Astrocyte (in vitro differentiated cells and primary cell): Measurements from ENCODE around the gene UBR2. TPM values are rescaled to one million over a fixed set of nuclear protein-coding genes. Genes with fewer than 3 reads are reported as not detected.
"Not testable (repeated sequence)": the region's sequence is repeated elsewhere in the genome, so short reads cannot be mapped to it uniquely, and the experiment has no call there.

Experiments
- DNase-seq: peaks from one replicate; pipeline ENCODE4 v3.0.0-alpha.2; 2010; ENCODE audit warnings: low read depth
- FAIRE-seq: peaks from 2 replicates; lab custom pipeline; 2011; peaks lifted over from hg19 to GRCh38; lab: Jason Lieb, UNC
- H2AFZ ChIP-seq: 2 replicates; pipeline ENCODE4 v1.6.0; 2012; ENCODE audit warnings: low read depth, low read length, inconsistent platforms
- H3K27ac ChIP-seq: 2 replicates; pipeline ENCODE4 v1.5.1; 2011; ENCODE audit warnings: low read depth, low read length, inconsistent platforms
- H3K27me3 ChIP-seq: 2 replicates; pipeline ENCODE4 v1.6.0; 2011; ENCODE audit warnings: low read length, inconsistent platforms; ENCODE audit not compliant: insufficient read depth
- H3K36me3 ChIP-seq: 2 replicates; pipeline ENCODE4 v1.5.1; 2011; ENCODE audit warnings: low read length, inconsistent platforms; ENCODE audit not compliant: insufficient read depth
- H3K4me1 ChIP-seq: 2 replicates; pipeline ENCODE4 v1.5.1; 2011; ENCODE audit warnings: low read length, inconsistent platforms; ENCODE audit not compliant: insufficient read depth
- H3K4me2 ChIP-seq: 2 replicates; pipeline ENCODE4 v1.6.0; 2012; ENCODE audit warnings: low read length, inconsistent platforms
- H3K4me3 ChIP-seq: 2 replicates; pipeline ENCODE4 v1.5.1; 2011; ENCODE audit warnings: low read depth, mild to moderate bottlenecking, low read length, inconsistent platforms; ENCODE audit not compliant: insufficient read depth
- H3K79me2 ChIP-seq: 2 replicates; pipeline ENCODE4 v1.6.0; 2012; ENCODE audit warnings: mild to moderate bottlenecking, low read length, inconsistent platforms; ENCODE audit not compliant: insufficient read depth
- H3K9ac ChIP-seq: 2 replicates; pipeline ENCODE4 v1.6.0; 2012; ENCODE audit warnings: mild to moderate bottlenecking, low read length, inconsistent platforms
- H3K9me3 ChIP-seq: 2 replicates; pipeline ENCODE4 v1.5.1; 2012; ENCODE audit warnings: low read depth, mild to moderate bottlenecking, low read length, inconsistent platforms; ENCODE audit not compliant: insufficient read depth
- H4K20me1 ChIP-seq: 2 replicates; pipeline ENCODE4 v1.6.0; 2012; ENCODE audit warnings: low read length, inconsistent platforms; ENCODE audit not compliant: insufficient read depth
- H3K27ac Mint-ChIP-seq: one replicate; pipeline ENCODE4 v1.8.0; 2021; ENCODE audit warnings: mild to moderate bottlenecking, mixed read lengths; ENCODE audit not compliant: unreplicated experiment
- H3K27me3 Mint-ChIP-seq: one replicate; pipeline ENCODE4 v1.8.0; 2021; ENCODE audit warnings: low read depth, mixed read lengths; ENCODE audit not compliant: unreplicated experiment
- H3K36me3 Mint-ChIP-seq: one replicate; pipeline ENCODE4 v1.8.0; 2021; ENCODE audit warnings: low read depth, mixed read lengths; ENCODE audit not compliant: unreplicated experiment
- H3K4me1 Mint-ChIP-seq: one replicate; pipeline ENCODE4 v1.8.0; 2021; ENCODE audit warnings: low read depth, mixed read lengths; ENCODE audit not compliant: unreplicated experiment
- H3K4me3 Mint-ChIP-seq: one replicate; pipeline ENCODE4 v1.8.0; 2021; ENCODE audit warnings: mild to moderate bottlenecking, moderate library complexity, mixed read lengths; ENCODE audit not compliant: unreplicated experiment
- H3K9me3 Mint-ChIP-seq: one replicate; pipeline ENCODE4 v1.8.0; 2021; ENCODE audit warnings: mild to moderate bottlenecking, mixed read lengths; ENCODE audit not compliant: unreplicated experiment
- EZH2 ChIP-seq: IDR thresholded peaks from 2 replicates; pipeline ENCODE4 v1.6.1; 2012; ENCODE audit warnings: mild to moderate bottlenecking, low read length, inconsistent platforms; ENCODE audit not compliant: insufficient read depth
- total RNA-seq: library from RNA; stranded (reverse); gene quantifications from 2 replicates; pipeline ENCODE4 v1.2.1, GENCODE V29; 2021
- TF ChIP-seq, protein P1 (sequence below): IDR thresholded peaks from 2 replicates; pipeline ENCODE4 v1.5.1; 2011; ENCODE audit warnings: low read depth, mild to moderate bottlenecking, inconsistent platforms, low read length, moderate library complexity; ENCODE audit not compliant: insufficient read depth

Gene UBR2
- total RNA-seq, 1 donor from 2014 or later: 23.3 TPM

- H3K36me3 Mint-ChIP-seq: peaks cover 12% of the 10 kb centered on the region
Observed at GRCh38 chr6:42664718-42665117, 100.9 kb downstream of the UBR2 start.

GRCh38 chr6:42674368-42674767 lies 110.5 kb downstream of the UBR2 start:
- not testable (repeated sequence) for H2AFZ ChIP-seq, H3K36me3 Mint-ChIP-seq, H3K9me3 ChIP-seq, H3K27me3 ChIP-seq, H3K4me2 ChIP-seq, H4K20me1 ChIP-seq, H3K27me3 Mint-ChIP-seq, H3K27ac Mint-ChIP-seq, H3K4me3 Mint-ChIP-seq, DNase-seq, FAIRE-seq, H3K27ac ChIP-seq, H3K9me3 Mint-ChIP-seq, H3K4me1 Mint-ChIP-seq, H3K4me3 ChIP-seq, H3K9ac ChIP-seq, H3K79me2 ChIP-seq, H3K4me1 ChIP-seq
- H3K36me3 ChIP-seq: peaks cover 67% of the 10 kb centered on the region

More at GRCh38 chr6:42664718-42665117, 100.9 kb downstream of the UBR2 start:
- Mint-ChIP-seq H3K9me3 (no peaks in the 10 kb centered on the region), H3K27me3 (no peaks in the 10 kb centered on the region), H3K4me3 (no peak overlapping the region), H3K27ac (no peak overlapping the region), H3K4me1 (no peaks in the 10 kb centered on the region)
- H3K79me2 ChIP-seq: no peaks in the 10 kb centered on the region
- H3K36me3 ChIP-seq: peaks cover 45% of the 10 kb centered on the region
- TF ChIP-seq, protein P1, sequence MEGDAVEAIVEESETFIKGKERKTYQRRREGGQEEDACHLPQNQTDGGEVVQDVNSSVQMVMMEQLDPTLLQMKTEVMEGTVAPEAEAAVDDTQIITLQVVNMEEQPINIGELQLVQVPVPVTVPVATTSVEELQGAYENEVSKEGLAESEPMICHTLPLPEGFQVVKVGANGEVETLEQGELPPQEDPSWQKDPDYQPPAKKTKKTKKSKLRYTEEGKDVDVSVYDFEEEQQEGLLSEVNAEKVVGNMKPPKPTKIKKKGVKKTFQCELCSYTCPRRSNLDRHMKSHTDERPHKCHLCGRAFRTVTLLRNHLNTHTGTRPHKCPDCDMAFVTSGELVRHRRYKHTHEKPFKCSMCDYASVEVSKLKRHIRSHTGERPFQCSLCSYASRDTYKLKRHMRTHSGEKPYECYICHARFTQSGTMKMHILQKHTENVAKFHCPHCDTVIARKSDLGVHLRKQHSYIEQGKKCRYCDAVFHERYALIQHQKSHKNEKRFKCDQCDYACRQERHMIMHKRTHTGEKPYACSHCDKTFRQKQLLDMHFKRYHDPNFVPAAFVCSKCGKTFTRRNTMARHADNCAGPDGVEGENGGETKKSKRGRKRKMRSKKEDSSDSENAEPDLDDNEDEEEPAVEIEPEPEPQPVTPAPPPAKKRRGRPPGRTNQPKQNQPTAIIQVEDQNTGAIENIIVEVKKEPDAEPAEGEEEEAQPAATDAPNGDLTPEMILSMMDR: no peak
- TF ChIP-seq EZH2: no peak
- no peak overlapping the region for H3K9ac ChIP-seq
- FAIRE-seq (no peak), DNase-seq (no peak)
- H3K27me3 ChIP-seq: no peaks in the 10 kb centered on the region
- no peak overlapping the region for H2AFZ ChIP-seq
- H3K9me3 ChIP-seq: no peaks in the 10 kb centered on the region
- no peaks in the 10 kb centered on the region for H3K4me1 ChIP-seq
- no peak overlapping the region for H3K27ac ChIP-seq
- H3K4me3 ChIP-seq: no peak overlapping the region
- no peak overlapping the region for H3K4me2 ChIP-seq
- H4K20me1 ChIP-seq: no peaks in the 10 kb centered on the region

DNA sequence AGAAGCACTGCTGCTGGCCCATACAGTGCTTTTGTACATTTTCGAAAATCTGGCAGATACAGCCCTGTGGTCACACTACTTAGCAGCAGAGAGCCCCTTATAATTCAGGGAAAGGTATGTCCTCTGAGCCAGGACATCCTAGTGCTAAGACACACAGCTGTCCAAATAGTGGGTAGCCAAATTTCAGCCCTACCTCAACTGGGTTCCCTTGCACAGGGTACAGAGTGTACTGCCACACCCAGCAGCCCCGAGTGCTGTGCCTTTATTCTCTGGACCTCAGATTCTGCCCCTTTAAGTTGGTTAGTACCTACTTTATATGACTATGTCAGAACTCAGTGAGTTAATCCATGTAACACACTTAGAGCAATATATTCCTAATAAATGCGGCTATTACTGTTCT lies 111.0 kb downstream of the UBR2 start:
- DNase-seq: no peak
- H3K9me3 ChIP-seq: no peaks in the 10 kb centered on the region
- H2AFZ ChIP-seq: no peak overlapping the region
- no peaks in the 10 kb centered on the region for H4K20me1 ChIP-seq
- no peaks in the 10 kb centered on the region for H3K79me2 ChIP-seq
- Mint-ChIP-seq H3K4me1 (no peaks in the 10 kb centered on the region), H3K27me3 (no peaks in the 10 kb centered on the region), H3K9me3 (no peaks in the 10 kb centered on the region), H3K4me3 (no peak overlapping the region), H3K27ac (no peak overlapping the region), H3K36me3 (peaks cover 8% of the 10 kb centered on the region)
- H3K4me3 ChIP-seq: no peak overlapping the region
- no peak overlapping the region for H3K27ac ChIP-seq
- no peak overlapping the region for H3K9ac ChIP-seq
- no peaks in the 10 kb centered on the region for H3K27me3 ChIP-seq
- H3K4me1 ChIP-seq: no peaks in the 10 kb centered on the region
- FAIRE-seq: no peak
- TF ChIP-seq, protein P1: no peak
- no peak for TF ChIP-seq EZH2
- peaks cover 67% of the 10 kb centered on the region for H3K36me3 ChIP-seq
- no peak overlapping the region for H3K4me2 ChIP-seq
